Stimulated activated CD8-positive, alpha-beta memory T cell treated with anti-CD3 and anti-CD28 coated beads, Interleukin-4, amount 100 ng/mL, for 24 hours (primary cell): ENCODE results near the gene ALOX5AP.
"Not testable (repeated sequence)": the region's sequence is repeated elsewhere in the genome, so short reads cannot be mapped to it uniquely, and the experiment has no call there.

Experiments used
- DNase-seq: peaks from one replicate; pipeline ENCODE4 v3.0.0-alpha.2; 2020; ENCODE audit warnings: low read depth

The ALOX5AP gene

GRCh38 chr13:30737511-30738337, 2.4 kb downstream of the ALOX5AP start:
- DNase-seq, result no peak

DNA sequence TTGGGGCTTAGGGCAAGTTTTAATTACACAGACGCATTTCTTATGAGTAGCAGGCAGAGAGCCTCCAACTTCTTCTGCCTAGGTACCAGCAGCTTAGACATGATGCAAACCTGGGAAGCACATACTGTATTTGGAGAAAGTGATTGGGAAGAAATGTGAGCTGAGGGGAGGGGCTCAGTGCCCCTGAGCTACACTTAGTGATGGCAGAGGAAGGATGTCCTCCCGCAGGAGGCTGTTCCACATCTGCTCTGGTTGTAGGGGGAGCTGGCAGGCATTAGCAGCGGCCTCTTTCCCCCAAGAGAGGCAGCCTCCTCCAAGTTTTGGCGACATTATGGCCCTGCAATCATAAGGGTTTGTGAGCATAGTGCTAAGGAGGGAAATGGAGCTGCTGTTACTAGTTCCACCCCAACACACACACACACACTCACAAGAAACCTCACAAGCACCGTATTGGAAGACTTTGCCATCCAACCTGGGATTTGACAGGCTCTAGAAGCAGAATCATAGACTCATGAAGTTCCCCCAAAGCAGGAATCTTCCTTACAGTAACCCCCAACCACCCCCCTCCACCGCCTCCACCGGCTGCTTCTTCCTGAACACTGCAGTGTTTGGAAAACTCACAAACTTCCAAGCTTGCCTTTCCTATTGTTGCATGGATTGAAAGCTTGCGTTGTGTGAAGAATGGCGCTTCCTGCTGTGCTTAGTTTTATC, 3.3 kb downstream of the ALOX5AP start:
- DNase-seq, result no peak

- DNase-seq, result no peak
Observed at GRCh38 chr13:30739237-30739528, 3.8 kb downstream of the ALOX5AP start.

DNA sequence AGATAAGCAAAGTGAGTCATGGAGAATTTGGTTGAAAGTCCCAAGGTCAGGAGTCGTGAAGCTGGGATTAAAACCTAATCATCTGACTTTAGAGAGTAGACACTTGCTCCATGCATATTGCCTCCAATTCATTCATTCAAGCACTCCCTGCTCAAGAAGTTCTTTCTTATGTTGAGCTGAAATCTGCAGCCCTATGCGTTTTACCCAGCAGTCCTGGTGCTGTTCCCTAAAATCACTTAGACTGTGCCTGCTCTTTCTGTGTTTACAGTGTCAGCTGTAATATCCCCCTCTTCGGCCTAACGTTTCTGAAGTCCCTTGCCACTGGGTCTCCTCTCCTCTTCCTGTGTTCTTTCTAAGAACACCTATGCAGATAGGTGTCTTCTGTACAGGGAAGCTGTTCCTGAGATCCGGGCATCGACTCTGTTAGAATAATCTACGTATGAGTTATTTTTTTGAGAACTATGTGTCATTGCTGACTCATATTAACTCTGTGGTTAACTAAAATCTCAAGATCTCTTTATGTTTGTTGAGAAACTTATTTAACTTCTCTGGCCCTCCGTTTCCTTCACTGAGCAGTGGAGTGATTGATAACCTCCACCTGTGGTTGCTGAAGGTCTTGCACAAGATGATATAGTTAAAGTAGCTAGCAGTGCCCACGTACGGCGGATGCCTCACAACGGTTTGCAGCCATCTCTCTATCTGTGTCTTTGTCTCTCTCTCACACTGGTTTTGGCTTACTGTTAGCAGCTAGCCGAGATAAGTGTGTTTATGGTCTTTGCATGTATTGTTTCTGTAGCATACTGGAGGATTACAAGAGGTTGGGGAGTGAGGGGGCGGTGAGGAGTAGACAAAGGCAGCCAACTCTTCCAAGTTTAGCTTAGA, 4.7 kb downstream of the ALOX5AP start:
- DNase-seq, result peak; percentile 38

GRCh38 chr13:30742901-30743300, 7.6 kb downstream of the ALOX5AP start:
- no peak for DNase-seq

DNA sequence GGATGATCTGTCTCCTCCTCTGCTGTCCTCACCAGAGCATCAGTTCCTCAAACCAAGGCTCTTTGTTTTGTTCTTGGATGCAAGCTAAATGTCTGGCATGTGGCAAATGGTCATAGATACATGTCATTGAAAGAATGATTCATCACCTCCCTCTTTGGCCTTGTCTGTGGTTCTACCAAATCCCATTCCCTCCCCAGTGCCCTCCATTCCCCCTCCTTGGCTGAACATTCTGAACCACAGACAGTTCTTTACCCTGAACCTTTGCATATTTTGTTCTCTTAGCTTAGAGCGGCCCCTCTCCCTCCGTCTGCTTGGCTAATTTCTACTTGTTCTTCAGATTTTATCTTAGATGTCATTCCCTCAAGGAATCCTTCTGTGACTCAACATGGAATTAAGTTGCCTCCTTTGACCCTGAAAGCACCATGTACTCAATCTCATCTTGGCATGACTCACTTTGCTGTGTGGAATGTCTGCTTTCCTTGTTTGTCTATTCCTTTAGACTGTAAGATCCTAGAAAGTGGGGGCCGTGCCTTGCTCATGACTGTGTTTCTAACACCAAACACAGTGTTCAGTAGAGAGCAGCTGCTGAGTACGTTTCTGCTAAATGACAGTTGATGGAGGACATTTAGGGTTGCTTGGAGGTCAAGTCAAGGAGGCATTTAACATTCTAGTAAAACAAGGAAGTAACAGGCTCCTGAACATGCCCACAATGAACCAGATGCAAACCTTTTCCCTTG, 8.1 kb downstream of the ALOX5AP start:
- DNase-seq, result no peak

DNA sequence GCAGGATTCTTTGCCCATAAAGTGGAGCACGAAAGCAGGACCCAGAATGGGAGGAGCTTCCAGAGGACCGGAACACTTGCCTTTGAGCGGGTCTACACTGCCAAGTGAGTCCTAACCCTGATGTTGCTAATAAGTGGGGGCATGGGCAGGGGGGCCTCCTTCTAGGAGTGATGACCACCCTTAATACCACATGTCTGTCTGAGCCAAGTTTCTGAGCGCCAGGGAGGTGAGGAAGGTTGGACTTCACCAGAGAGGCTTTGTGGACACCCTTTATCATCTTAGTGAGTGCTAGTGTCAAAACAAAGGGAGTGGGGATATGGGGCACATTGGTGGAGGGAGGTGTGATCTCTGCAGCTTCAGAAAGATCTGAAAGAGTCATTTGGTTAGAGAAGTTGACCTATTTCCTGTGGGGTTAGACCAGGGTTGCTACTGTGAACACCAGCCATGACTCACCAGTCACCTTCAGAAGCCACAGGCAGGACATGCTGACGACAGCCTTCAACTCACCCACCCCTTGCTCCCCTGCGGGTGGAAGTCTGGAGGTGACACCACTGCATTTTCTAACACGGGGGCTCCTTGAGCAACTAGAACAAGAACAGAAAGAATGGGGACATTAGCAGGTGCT, 8.8 kb downstream of the ALOX5AP start:
- peak; percentile 76 for DNase-seq

- DNase-seq, result no peak
Observed at GRCh38 chr13:30744681-30745077, 9.3 kb downstream of the ALOX5AP start.

DNA sequence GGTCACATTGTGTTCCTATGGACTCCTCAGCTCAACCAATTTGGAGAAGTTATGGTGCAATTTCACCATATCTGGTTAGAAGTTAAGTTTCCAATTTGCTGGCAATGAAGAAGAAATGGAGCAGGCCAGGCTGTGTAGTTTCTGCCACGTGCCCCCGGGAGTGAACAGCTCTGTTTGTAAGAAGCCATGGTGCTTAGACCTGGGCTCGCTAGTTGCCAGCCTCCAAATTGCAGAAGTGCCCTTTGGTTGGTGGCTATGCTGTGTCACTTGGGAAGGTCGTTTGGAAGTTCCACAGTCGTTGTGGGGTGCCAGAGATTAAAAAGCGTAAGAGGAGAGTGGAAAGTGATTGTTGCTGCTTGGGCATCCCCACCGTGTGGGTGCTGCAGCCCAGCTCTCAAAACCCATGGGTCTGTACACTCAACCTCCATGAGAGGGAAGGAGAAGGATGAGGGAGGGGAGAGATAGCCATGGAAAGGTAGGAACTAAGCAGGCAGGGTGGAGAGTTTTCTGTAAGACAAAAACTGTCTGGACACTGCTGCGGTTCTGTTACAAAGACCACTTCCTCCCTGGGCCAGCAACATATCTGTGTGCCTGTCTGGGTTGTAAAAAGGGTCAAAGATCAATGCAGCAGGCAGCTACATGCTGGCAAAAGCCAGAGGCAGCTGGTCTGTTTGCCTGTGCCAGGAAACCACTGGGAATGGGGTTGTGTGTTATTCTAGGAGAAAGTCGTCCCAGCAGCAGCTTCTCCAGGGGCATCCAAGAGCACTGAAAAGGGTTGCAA, 10.8 kb downstream of the ALOX5AP start:
- no peak for DNase-seq

DNA sequence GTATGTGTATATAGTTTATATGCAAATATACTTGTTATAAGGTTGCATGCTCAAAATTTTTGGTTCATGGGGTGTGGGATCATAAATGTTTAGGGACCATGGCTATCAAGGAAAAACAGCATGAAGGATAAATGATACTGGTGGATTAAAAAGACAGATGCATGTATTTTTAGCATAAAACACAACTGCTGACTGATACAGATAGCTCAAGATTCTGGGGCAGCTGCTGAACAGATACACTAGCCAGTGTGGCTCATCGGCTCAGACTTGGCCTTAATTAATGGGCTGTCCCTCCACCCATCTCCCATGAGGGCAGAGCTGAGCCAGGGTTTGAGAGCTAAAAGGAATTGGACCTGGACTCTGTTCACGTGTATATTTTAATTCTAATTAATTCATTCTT, 11.4 kb downstream of the ALOX5AP start:
- no peak for DNase-seq

GRCh38 chr13:30747845-30748244, 12.5 kb downstream of the ALOX5AP start:
- not testable (repeated sequence) for DNase-seq

DNA sequence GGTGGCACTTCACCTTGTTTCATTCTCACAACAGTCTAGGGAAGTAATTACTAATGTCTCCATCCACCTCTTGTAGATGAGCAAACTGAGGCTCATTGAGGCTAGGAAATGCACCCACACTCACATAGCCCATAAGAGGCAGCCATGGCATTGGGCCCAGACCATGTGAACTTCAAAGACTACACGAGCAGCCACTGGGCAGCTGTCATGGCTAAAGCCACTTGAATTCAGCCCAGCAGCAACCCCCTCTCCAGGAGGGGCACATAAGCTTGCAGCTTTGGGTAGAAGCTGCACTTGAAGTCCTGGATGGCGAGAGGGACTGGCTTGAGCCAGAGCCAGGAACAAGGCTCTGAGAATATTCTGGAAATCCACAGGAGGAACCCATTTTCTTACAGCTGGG, 13.4 kb downstream of the ALOX5AP start:
- no peak for DNase-seq

GRCh38 chr13:30750036-30750435, 14.7 kb downstream of the ALOX5AP start:
- no peak for DNase-seq

- DNase-seq, result no peak
Observed at GRCh38 chr13:30751183-30751933, 16.0 kb downstream of the ALOX5AP start.

GRCh38 chr13:30752201-30752797, 17.0 kb downstream of the ALOX5AP start:
- no peak for DNase-seq

- no peak for DNase-seq
Observed at GRCh38 chr13:30753030-30753616, 17.8 kb downstream of the ALOX5AP start.

DNA sequence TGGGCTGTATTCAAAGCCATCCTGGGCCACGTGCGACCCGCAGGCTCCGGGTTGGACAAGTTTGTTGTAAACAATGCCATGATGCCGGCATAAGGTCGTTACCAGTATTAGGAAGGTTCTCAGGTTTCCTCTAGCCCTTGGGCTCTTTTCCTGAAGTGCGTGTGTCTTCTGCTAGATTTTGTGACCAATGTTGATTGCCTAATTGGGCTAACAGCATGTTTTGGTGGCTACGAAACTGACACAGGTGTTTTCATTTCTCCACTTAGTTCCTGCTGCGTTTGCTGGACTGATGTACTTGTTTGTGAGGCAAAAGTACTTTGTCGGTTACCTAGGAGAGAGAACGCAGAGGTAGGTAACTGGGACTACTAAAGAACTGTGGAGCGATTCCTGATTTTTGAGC, 20.3 kb downstream of the ALOX5AP start:
- DNase-seq, result no peak

- DNase-seq, result no peak
Observed at GRCh38 chr13:30757026-30757742, 21.8 kb downstream of the ALOX5AP start.

GRCh38 chr13:30759748-30760147, 24.4 kb downstream of the ALOX5AP start:
- DNase-seq, result no peak
